ENCODE data around the gene DRAXIN. TPM values are rescaled to one million over a fixed set of nuclear protein-coding genes. Genes with fewer than 3 reads are reported as not detected.
A peak's percentile ranks its signal among the peaks of the same experiment; 100 is the strongest.

DRAXIN gene
- total RNA-seq, 1 donor: 0.27 TPM

DNA sequence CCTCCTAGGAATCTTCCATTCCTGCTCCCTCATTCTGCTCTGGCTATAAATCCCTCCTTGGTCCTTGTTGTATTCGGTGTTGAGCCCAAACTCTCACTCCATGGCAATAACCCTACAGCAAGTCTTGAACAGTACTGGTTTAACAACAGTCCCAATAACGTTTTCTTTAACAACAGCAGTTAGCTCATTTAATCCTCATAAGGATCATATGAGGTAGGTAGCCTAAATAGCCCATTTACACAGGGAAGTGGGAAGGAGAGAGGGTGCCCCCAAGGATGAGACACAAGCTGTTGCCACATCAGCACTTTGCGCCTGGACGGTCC lies 44.0 kb downstream of the DRAXIN start:
- no peak for DNase-seq (ENCODE audit: low read depth in 2 of 3, low spot score in 2 of 3)

DNA sequence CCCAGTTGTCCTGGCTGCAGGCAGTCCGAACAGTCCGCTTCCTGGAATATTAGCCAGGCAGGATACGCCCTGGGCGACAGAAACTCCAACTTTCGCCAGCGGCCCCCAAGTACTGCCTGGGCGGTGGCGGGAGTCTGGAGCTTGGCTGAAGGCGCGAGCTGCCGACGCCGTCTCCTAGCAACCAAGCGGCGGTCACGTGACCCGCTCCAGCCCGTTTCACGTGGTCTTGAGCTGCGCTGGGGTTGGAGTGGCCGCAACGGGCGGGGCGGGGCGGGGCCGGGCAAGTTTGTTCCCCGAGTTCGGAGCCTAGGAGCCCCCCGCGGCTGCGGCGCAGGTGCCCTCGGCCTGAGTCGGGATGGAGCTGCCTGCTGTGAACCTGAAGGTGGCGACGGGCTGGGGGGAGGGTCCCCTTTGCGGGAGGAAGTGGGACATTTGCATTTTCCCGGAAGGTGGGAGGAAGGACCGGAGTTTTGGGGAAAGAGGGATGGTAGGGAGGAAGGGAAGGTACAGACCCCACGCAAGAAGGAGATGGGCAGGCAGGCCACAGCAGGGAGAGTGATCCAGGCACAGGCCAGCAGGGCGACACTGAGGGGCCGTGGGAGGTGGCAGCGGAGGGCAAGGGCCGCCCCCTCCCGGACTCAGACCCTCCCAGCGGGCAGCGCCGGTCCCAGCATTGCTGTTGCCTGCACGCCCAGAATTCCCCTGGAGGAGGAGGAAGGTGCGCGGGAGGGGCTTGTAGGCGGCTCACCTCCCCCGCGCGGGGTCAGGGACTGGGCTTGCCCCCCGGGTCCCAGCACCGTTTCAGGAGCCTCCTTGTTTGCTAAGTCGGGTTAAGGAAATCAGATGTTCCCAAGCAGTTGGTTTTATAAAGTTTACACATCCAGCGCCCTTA lies 44.6 kb downstream of the DRAXIN start, which contains the start of gene AGTRAP:
TSS of gene AGTRAP (plus strand) at position 283 of the 892 bp plus-strand sequence. CDS start at position 356, 73 bp downstream.
- peak; percentile 76 to 88 (median 88) for DNase-seq (ENCODE audit: low read depth in 2 of 3, low spot score in 2 of 3)

DNA sequence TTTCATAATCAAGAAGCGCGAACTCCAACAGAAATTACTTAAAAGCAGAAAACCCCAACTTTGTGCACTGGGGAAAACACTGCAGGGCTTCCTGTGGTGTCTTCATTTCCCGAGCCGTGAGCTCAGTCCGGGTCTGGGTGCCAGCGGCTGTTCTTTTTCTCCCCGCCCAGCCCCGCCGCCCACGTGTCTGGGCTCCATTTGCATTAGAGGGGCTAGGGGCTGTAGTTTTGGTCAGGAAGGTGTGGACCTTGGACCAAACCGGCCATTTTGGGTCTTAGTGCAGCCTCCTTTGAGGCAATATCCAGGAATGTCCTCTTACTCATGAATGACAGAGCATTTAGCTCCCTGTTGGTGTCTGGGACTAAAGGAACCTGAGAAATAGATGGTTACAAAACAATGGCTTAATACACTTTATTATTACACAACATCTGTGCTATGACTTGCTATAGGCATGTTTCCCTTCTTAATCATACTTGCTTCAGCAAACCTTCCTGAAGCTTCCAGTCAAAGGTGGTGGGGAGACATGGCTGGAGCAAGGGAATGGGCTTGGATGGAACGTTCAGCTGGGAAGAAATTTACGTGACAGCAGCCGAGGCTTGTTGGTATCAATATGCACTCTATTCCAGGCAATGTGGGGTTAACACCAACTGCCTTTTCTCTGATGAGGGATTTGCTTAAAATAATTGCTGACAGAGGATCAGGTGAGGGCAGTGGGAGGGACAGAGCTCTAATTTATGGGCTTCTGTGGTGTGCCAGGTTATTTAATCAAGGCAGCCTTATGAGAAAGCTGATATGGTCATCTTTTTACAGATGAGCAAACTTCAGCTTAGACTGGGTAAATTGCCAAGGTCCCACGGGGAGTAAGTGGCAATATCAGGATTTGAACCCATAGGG lies 45.5 kb downstream of the DRAXIN start:
- peak in 2 of 3 donors; percentile 57 to 74 for DNase-seq (ENCODE audit: low read depth in 2 of 3, low spot score in 2 of 3)

DNA sequence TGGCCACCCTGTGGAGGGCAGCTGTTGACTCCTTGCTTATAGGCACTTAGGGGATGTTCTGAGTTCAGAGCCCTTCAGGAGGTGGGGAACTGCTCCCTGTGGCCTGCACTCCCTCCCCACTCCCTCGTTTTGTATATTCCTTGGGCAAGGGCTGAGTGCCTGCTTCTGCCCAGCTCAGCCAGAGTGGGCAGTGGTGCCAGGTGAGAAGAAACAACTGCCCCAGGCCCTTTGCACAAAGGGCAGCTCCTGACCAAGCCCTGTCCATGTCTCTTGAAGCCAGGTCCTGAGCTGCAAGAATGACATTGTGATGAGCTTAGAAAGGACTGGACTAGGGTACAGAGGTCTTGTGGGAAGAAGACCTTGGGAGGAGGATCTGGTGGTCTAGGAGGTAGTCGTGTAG lies 46.6 kb downstream of the DRAXIN start:
- no peak for DNase-seq (ENCODE audit: low read depth in 2 of 3, low spot score in 2 of 3)

DNA sequence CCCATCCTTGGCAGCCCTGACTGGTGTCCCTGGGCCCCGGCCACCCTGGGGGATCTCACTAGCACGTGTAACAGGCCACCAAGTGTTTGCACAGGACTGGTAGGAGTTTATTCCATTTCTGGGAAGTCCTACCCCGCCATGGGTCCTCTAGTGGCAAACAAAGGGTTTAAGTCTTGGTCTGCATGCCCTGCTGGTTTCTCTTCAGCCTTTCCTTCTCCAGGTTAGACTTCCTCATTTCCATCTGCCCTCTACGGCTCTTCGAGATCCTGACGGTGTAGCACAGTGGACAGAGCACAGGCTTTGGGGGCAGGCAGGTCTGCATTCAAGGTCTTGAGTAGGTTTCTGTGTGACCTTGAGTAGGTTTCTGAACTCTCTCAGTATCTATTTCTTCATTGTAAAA lies 47.3 kb downstream of the DRAXIN start:
- peak in 1 of 3 donors; percentile 21 for DNase-seq (ENCODE audit: low read depth in 2 of 3, low spot score in 2 of 3)

DNA sequence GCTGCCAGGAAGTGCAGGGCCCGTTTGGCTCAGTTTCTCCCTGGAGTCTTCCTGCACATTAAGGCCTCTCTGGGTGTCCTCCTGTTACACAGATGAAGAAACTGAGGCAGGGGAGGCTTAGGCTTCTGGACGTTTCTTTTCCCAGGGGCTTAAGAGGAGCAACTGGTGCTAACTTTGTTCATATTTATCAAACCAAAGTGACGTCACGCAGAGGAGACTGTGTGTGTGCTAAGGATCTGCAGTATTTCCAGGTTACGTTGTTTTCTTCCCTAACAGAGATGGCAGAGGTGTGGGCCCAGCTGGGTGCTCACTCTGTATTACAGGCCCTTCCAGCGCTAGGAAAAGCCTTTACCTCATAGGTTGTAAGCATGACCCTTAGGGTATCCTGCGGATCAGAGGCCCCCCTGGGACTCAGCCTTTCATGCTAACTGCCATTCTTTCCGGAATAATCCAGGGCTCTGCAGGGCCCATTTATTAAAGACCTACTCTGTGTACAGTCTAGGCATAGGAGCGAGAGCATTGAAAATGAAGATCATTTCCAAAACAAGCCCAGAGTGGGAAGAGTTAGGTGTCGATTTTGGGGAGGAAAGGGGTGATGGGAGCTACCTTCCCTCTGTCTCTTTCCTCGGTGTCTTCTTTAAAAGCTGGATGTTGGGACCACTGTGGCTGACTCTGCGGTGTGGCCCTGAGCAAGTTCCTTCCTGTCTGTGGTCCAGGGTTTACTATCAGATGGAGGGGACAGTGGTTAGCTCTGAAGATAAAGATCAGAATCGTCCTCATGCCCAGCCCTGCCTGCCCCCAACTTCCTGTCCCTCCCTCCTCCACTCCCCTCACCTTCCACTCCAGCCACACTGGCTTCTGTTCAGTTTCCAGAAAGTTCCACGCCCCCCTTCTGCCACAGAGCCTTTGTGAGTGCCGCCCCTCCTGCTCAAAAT lies 49.0 kb downstream of the DRAXIN start:
- peak in 2 of 3 donors; percentile 55 to 70 for DNase-seq (ENCODE audit: low read depth in 2 of 3, low spot score in 2 of 3)

DNA sequence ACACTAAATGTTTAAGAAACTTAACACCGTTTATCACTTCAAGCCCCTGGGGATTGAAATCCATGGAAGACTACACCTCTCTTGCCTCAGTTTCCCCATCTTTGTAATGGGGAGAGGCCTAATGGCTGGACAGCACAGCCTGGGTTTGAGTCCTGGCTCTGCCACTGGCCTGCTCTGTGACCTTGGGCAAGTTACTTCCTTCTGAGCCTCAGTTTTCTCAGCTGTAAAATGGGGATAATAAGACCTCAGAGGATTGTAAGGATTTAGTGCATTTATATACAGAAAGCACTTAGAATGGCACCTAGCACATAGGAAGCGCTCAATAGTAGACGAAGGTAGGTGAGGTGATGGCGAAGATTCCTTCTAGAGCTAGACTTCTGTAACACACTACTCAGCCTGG lies 50.0 kb downstream of the DRAXIN start:
- no peak for DNase-seq (ENCODE audit: low read depth in 2 of 3, low spot score in 2 of 3)

DNA sequence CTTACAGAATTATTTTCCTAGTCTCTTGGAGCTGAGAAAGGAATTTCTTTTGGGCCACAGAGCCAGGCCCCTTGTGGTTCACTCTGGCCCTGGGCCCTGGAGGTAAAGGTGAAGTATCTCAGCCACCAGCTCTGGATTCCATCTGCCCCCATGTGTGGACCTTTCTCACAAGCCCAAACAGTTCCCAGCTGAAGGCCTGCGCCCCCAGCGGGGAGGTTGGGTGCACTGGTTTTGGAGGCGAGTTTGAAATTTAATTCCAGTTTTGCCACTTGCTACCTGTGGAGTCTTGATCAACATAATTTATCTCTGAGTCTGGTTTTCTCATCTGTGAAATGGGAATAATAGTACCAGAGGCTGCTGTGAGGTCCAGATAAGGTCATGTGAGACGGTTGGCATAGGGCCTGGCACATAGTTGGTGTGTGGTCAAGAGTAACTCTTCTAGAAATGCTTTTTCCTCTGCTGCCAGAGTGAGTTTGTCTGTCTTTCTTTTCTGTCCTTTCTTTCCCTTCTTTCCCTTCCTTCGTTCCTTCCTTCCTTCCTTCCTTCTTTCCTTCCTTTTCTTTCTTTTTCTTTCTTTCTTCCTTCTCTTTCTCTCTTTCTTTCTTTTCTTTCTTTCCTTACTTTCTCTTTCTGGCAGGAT lies 50.5 kb downstream of the DRAXIN start:
- no peak for DNase-seq (ENCODE audit: low read depth in 2 of 3, low spot score in 2 of 3)

DNA sequence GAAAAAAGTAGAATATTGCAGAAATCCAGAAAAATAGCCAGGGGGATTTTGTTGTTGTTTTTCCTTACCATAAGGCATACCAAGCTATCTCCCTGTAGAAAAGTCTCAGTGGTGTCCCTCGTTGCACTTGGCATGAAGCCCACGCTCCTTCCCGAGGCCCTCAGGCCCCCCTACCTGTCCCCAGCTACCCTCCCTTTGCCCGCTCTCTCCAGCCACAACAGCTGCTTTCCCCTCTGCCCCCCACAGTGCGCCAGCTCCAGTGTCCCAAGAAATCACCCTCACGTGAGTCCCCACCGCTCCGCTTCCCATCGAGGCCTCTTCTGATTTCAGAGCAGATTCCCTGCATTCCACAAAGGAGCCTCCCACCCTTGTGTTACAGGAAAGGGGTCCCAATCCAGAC lies 52.8 kb downstream of the DRAXIN start:
- DNase-seq (ENCODE audit: low read depth in 2 of 3, low spot score in 2 of 3): no peak

DNA sequence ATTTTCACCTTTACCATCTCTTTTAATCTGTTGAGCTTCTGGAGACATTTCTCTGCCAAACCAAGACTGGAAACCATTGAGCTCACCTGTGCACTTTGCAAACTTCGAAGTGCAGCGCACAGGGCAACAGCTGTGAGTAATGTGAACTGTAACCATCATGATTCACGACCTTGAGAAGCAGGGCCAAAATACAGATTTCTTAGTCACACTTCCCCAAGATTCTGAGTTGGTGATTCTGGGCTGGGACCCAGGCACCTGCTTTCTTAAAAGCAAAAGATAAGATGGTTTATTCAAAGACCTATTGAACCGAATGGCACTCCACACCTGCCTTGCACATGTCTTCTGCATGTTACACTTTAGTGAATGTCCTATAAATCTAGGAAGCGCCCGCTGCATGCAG lies 54.6 kb downstream of the DRAXIN start:
- no peak for DNase-seq (ENCODE audit: low read depth in 2 of 3, low spot score in 2 of 3)

DNA sequence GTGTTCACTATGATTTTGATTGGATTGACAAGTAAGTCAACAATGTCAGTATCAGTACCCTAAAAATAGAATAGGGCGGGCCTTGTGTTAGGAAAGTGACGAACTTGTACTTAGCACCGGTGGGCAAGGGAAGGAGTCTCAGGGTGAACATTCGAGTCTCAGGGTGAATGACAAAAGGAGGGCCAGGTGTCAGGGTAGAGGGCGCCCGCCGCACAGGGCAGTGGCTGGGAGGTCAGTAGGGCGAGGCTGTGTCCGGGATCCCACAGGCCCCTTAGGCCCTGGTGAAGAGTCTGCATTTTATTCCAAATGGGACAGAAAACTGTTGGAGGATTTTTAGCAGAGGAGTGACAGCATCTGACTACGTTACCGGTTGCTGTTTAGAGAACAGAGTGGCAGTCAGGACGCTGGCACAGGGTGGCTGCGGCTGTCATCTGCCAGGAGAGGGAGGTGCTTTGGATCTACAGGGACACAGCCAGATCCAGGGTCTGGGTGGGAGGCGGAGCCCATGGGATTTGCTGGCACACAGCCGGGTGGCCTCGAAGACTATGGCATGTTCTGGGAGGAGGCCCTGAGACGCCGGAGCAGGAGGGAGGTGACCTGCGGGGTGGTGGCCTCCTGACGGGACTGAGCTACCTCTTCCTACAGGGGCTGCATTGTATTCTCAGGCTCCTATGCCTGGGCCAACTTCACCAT lies 55.4 kb downstream of the DRAXIN start:
- DNase-seq (ENCODE audit: low read depth in 2 of 3, low spot score in 2 of 3): no peak

DNA sequence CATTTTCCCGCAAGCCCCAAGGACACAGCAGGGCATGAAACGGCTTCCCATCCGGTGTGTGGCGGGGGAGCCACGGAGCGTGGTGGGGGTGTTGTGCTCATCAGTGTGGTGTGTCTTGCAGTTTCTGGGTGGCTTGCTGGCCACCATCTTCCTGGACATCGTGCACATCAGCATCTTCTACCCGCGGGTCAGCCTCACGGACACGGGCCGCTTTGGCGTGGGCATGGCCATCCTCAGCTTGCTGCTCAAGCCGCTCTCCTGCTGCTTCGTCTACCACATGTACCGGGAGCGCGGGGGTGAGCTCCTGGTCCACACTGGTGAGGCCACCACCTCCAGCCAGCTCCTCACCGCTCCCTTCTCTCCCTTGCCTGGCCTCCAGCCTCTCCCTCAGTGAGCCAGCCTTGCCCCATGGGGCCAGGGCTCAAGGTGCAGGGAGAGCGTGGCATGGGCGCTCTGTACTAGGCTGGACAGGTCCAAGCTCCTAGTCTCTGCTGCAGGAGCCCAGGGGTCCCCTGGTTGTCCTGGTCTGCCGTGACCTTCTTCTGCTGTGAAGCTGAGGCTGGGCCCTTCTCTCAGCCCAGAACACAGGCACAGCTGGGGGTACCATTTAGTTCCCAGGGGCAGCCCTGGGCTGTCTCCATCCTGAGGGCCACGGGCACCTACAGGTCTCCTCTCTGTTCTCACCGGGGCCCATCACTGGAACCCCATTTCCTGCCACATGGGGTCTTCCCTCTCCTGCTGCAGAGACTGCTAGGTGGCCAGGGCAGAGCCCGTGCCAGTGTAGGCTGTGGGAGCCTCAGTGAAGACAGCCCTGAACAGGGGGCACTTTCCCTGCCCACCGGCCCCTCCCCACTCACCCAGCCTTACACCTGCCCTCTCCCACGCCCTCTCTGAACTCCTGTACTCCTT lies 57.0 kb downstream of the DRAXIN start:
- DNase-seq (ENCODE audit: low read depth in 2 of 3, low spot score in 2 of 3): no peak

DNA sequence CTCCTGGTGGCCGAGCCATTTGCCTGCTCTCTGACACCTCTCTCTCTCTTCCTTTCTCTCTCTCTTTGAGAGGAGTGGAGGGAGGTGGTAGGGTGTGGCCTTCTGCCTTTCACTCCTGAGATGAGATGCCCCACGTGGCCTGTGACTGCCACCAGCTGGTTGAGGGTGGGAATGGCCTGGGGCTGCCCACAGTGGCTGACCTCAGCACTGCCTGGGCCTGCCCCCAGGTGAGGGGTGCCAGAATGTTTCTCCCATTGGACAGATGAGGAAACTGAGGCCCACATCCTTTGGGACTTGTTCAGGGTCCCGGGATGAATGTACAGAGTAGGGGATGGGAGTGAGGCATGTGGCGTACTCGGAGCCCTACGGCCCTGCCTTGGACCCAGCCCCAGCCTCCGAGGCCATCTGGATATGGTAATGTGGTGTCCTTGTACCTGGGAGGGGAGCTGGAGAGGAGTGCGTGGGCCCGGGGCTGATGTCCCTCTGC lies 57.7 kb downstream of the DRAXIN start:
- peak in 2 of 3 donors; percentile 26 to 67 for DNase-seq (ENCODE audit: low read depth in 2 of 3, low spot score in 2 of 3)

DNA sequence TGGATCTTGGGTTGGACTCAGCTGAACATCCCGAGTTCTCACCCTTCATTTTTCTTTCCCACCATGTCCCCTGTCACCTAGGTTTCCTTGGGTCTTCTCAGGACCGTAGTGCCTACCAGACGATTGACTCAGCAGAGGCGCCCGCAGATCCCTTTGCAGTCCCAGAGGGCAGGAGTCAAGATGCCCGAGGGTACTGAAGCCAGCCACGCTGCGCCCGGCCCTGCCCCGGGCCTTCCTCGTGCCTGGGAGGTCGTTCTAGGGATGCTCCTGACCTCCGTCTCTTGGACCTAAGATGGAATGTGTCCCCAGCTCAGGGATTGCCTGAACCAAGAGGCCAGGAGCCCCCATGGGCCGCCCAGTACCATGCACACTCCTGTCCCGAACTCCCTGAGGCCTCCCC lies 58.5 kb downstream of the DRAXIN start:
- DNase-seq (ENCODE audit: low read depth in 2 of 3, low spot score in 2 of 3): no peak

DNA sequence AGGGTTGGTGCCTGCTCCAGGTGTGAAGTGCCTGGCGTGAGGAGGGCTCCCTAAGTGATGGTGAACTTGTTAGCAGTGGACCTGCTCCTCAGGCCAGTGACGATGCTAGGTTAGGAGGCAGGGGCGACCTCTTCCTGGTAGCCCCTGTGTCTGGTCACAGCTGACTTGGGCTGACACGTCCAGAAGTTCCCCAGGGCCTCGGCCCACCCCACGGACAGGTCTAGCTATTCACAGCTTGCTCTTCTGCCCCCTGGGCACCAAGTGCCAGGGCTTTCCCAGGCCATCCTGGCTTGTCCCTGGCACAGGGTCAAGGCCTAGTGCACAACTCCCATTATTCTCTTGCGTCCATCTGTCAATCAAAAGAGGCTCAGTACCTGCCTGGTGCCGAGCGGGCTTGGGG lies 59.6 kb downstream of the DRAXIN start:
- DNase-seq (ENCODE audit: low read depth in 2 of 3, low spot score in 2 of 3): no peak

DNA sequence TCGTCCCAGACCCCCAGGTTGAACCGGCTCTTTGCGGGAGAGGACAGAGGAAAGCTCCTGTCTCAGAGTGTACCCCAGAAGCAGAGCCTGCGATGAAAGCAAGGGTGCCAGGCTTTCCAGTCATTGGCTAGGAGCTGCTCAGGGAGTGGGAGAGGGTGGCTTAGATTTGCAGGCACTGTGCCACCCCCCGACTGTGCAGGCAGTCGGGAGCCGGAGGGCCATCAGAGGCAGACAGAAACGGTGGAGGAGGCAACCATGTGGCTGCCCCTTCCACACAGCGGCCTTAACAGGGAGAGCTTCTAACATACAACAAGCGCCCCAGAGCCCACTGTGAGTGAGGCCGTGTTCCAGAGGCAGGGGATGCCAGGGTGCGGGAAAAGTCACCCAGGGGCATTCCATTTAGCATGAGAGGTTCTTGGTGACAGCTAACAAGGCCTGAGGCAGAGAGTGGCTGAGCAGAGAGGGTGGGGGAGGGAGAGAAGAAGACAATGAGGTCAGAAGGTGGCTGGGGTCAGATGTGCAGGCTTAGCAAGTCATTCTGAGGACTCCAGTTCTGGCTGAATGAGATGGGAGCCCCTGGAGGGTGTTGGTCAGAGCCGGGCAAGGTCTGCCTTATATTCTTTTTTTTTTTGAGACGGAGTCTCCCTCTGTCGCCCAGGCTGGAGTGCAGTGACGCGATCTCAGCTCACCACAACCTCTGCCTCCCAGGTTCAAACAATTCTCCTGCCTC lies 61.0 kb downstream of the DRAXIN start:
- DNase-seq (ENCODE audit: low read depth in 2 of 3, low spot score in 2 of 3): no peak

DNA sequence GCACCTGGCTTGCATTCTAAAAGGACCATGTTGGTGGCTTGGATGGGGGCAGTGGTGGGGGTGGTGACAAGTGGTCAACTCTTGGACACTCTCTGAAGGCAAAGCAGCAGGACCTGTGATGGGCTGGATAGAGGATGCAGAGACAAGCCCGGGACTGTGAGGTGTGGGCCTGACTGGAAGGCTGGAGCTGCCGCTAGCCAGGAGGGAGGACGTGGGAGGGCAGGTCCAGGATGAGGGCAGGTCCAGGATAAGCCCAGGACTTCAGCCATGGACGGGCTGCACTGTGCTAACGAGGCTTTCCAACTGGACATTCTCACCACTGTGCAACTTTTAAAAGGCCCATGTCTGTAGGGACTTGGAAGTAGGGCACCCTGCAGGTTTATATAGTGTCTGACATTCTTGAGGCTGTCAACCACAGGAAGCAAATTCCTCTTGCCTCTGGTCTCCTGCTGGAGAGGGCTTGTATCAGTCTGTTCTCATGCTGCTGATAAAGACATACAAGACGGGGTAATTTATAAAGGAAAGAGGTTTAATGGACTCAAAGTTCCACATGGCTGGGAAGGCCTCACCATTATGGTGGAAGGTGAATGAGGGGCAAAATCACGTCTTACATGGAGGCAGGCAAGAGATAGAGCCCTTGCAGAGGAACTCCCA lies 62.2 kb downstream of the DRAXIN start:
- no peak for DNase-seq (ENCODE audit: low read depth in 2 of 3, low spot score in 2 of 3)
